GM12891 (cell line): ENCODE measurements around the gene PLAC8.
"Not testable (repeated sequence)": the region's sequence is repeated elsewhere in the genome, so short reads cannot be mapped to it uniquely, and the experiment has no call there.

Source experiments
- DNase-seq: peaks from one replicate; pipeline ENCODE4 v3.0.0; 2011; ENCODE audit warnings: low spot score; ENCODE audit not compliant: insufficient read length
- FAIRE-seq: peaks from 2 replicates; lab custom pipeline; 2011; peaks lifted over from hg19 to GRCh38; lab: Jason Lieb, UNC
- PAX5 ChIP-seq: IDR thresholded peaks from 2 replicates; pipeline ENCODE4 v1.6.1; 2011; ENCODE audit warnings: low read length, moderate library complexity, mild to moderate bottlenecking; ENCODE audit not compliant: insufficient read depth, severe bottlenecking
- POLR2A ChIP-seq: IDR thresholded peaks from 2 replicates; pipeline ENCODE4 v1.6.1; 2011; ENCODE audit warnings: low read depth, low read length, control low read depth
- POLR2AphosphoS5 ChIP-seq: IDR thresholded peaks from 2 replicates; pipeline ENCODE4 v1.6.1; 2011; ENCODE audit warnings: low read depth, low read length, control low read depth
- POU2F2 ChIP-seq: IDR thresholded peaks from 2 replicates; pipeline ENCODE4 v1.6.1; 2011; ENCODE audit warnings: low read depth, mild to moderate bottlenecking, control low read depth, low read length, moderate library complexity
- SPI1 ChIP-seq: IDR thresholded peaks from 2 replicates; pipeline ENCODE4 v1.6.1; 2011; ENCODE audit warnings: low read depth, low read length, control low read depth
- TAF1 ChIP-seq: IDR thresholded peaks from 2 replicates; pipeline ENCODE4 v1.6.1; 2011; ENCODE audit warnings: low read depth, low read length, control low read depth

The PLAC8 gene

DNA sequence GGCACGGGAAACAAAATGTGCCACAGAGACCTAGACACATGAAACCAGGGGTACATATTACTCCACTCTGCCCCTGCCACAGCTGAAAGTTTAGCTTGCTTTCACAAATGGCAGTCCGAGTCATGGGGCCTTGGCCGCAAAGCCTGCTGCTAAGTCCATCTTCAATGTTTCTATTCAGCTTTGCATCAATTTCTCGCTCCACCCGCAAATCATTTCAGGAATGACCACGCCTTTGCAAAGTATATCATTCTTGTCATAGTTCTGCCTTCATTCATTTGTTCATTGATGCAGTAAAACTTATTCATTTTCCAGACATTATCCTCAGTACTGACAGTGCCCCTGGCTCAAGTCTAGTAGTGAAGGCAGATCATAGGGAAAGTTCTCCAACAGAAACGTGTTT lies 9.5 kb downstream of the PLAC8 start:
- DNase-seq = no peak
- TF ChIP-seq POLR2A = no peak
- TF ChIP-seq SPI1 = no peak
- no peak for TF ChIP-seq POU2F2
- no peak for TF ChIP-seq PAX5
- TF ChIP-seq TAF1 = no peak
- no peak for TF ChIP-seq POLR2AphosphoS5
- FAIRE-seq = peak; percentile 47

DNA sequence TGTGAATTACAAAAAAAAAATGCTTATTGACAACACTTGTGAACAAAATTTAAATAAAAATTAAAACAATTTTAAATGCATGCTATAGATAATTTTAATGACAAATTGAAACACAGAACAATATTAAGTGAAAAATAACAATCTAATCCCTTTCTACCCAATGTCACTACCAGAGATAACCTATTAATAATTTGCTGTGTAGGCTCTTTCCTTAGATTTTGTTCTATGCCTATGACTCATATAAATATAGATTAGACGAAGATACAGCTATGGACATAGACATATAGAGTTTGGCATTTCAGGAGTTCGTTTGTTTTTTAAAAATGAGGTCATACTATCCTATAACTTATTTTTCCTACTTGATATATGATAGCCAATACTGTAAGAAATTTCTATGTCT lies 18.1 kb downstream of the PLAC8 start:
- no peak for DNase-seq
- no peak for TF ChIP-seq SPI1
- no peak for TF ChIP-seq POLR2AphosphoS5
- TF ChIP-seq POU2F2 = no peak
- TF ChIP-seq PAX5 = no peak
- TF ChIP-seq TAF1 = no peak
- TF ChIP-seq POLR2A = no peak
- no peak for FAIRE-seq

DNA sequence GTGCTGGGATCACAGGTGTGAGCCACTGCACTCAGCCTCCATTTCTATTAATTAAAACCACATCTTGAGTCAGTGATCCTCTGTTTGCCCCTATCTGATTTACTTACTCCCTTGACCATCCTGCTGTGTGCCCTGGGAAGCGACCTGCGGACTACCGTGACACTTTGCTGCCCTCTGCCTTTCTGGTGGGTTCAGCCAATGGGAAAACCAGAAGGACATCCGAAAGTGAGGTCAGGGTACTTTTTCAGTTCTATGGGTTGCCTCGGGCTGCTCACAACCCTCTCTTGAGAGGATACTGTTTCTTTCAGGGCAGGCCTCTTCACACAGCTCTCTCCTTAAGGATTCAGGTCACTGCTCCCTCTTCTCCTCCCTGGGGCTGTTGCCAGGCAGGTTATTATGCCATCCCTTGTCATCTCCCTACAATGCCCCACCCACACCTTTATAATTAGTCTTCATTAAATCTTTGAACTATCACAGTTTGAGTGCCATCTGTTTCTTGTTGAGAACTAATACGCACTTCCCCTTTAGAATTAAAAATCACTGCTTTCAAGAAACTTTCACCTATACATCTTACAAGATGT lies 21.4 kb downstream of the PLAC8 start:
- FAIRE-seq (no peak), DNase-seq (no peak)
- TF ChIP-seq TAF1 (no peak), POLR2A (no peak), POU2F2 (no peak), POLR2AphosphoS5 (no peak), PAX5 (no peak), SPI1 (no peak)

- no peak for FAIRE-seq
- TF ChIP-seq TAF1 (no peak), SPI1 (0 out of 2 replicates have a peak, but pooled peaks have one; percentile 3)
- no peak for DNase-seq
Measured at GRCh38 chr4:83089410-83090157, 24.9 kb downstream of the PLAC8 start.

DNA sequence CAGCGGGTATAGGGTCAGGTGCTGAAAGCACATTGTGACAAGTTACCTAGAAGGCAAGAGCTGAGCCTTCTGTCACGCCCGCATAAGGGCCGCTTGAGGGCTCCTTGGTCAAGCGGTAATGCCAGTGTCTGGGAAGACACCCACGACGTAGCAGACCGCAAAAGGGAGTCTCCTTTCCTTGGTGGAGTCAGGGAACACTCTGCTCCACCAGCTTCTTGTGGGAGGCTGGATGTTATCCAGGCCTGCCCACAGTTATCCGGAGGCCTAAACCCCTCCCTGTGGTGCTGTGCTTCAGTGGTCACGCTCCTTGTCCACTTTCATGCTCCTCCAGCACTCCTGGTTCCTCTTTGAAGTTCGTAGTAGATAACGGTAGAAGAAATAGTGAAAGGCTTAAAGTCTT lies 29.6 kb downstream of the PLAC8 start:
- not testable (repeated sequence) for DNase-seq, FAIRE-seq

DNA sequence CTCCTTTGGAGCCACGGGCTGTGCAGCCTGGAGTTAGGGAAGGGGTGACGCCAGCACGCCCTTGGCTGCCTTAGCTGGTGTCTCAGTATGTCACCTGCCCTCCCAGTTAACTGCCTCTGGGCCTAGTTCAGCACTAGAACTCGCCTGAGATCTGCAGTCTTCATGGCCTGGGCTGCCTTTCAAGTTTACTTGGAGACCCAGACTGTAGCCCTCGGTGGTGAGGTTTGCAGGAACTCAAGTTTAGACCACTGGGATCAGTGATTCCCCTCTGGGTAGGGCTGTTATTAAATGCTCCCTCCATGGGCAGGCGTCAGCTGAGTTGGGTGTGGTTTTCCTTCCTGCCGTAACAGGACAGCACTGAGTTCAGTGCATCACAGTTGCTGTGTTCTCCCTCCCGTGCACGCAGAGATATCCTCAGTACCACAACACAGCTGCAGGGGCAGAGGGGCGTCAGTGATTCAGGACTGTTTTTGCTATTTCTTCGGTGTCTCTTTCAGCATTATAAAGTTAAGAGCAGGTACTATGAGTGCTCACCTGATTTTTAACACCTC lies 30.5 kb downstream of the PLAC8 start:
- DNase-seq (no peak), FAIRE-seq (peak; percentile 96)
- no peak for TF ChIP-seq POLR2A
- TF ChIP-seq POU2F2 = no peak
- TF ChIP-seq SPI1 = no peak
- TF ChIP-seq PAX5 = no peak
- no peak for TF ChIP-seq POLR2AphosphoS5
- TF ChIP-seq TAF1 = no peak

GRCh38 chr4:83082777-83083176 lies 31.8 kb downstream of the PLAC8 start:
- FAIRE-seq = no peak
- no peak for DNase-seq
- no peak for TF ChIP-seq PAX5

DNA sequence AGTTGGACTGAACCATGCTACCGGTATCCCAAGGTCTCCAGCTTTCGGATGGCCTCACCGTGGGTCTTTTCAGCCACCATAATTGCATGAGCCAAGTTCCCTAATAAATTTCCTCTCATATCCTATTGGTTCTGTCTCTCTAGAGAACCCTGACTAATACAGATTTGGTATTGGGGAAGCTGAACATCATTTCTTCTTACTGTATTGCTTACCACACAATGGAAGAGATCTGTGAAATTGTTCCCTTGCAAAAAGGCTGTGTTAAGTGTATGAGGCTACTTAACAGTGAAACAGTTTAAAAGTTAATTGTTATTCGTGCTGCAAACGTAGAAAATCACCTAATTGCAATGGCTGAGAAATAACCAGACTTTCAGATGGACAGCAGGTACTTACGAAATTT lies 34.0 kb downstream of the PLAC8 start:
- FAIRE-seq (no peak), DNase-seq (no peak)
- TF ChIP-seq POLR2AphosphoS5 (no peak), TAF1 (no peak), PAX5 (no peak), SPI1 (no peak), POU2F2 (no peak), POLR2A (no peak)

GRCh38 chr4:83075311-83076095 lies 39.0 kb downstream of the PLAC8 start:
- FAIRE-seq (peak; percentile 66), DNase-seq (no peak)
- TF ChIP-seq SPI1 (no peak), TAF1 (no peak), POU2F2 (no peak), PAX5 (no peak), POLR2AphosphoS5 (no peak), POLR2A (no peak)

GRCh38 chr4:83074783-83075182 lies 39.7 kb downstream of the PLAC8 start:
- FAIRE-seq, DNase-seq: not testable (repeated sequence)
